Vagina (tissue), 2 donors: ENCODE measurements around the gene USH1C. TPM values are rescaled to one million over a fixed set of nuclear protein-coding genes. Genes with fewer than 3 reads are reported as not detected.
A peak's percentile ranks its signal among the peaks of the same experiment; 100 is the strongest.

ENCODE experiments used
- DNase-seq, 2 donors: peaks; one replicate each; pipeline ENCODE4 v3.0.0-alpha.2; 2017; ENCODE audit errors: extremely low spot score in 2 of 2
- H3K27ac ChIP-seq: fragments of 200-600 bp; sonication (generic); one replicate; pipeline ENCODE4 v1.5.1; 2019
- H3K27me3 ChIP-seq: fragments of 200-600 bp; sonication (generic); one replicate; pipeline ENCODE4 v1.5.1; 2019
- H3K36me3 ChIP-seq, 2 donors: fragments of 200-600 bp; sonication (generic); one replicate each; pipeline ENCODE4 v1.5.1; 2017 to 2019
- H3K4me1 ChIP-seq: fragments of 200-600 bp; sonication (generic); one replicate; pipeline ENCODE4 v1.5.1; 2019
- H3K4me3 ChIP-seq, 2 donors: fragments of 200-600 bp; sonication (generic); 1 replicate in 1 of 2; 2 replicates in 1 of 2; pipeline ENCODE4 v1.5.1; 2016 to 2019
- H3K9me3 ChIP-seq: fragments of 200-600 bp; sonication (generic); one replicate; pipeline ENCODE4 v1.5.1; 2019
- CTCF ChIP-seq, 3 experiments: fragments of 450-650 bp in 2 of 3; fragments of 200-600 bp in 1 of 3; sonication (generic) in 1 of 3; IDR thresholded peaks; one replicate each; pipeline ENCODE4 v1.5.1; 2017 to 2019; ENCODE audit warnings: antibody characterized with exemption in 3 of 3, mild to moderate bottlenecking in 2 of 3, moderate library complexity in 2 of 3
- POLR2A ChIP-seq, 2 donors: fragments of 450-650 bp; IDR thresholded peaks; one replicate each; pipeline ENCODE4 v1.6.1; 2017; ENCODE audit warnings: antibody characterized with exemption in 2 of 2, mild to moderate bottlenecking in 2 of 2, moderate library complexity in 2 of 2
- POLR2AphosphoS5 ChIP-seq, 2 donors: sonication (generic); formaldehyde crosslinking; IDR thresholded peaks; one replicate each; pipeline ENCODE4 v1.9.0; 2017; ENCODE audit warnings: antibody characterized with exemption in 2 of 2, mild to moderate bottlenecking in 2 of 2, low read depth in 1 of 2; ENCODE audit not compliant: insufficient read depth in 1 of 2
- intact Hi-C: fragments of 100-400 bp; cut with DNase I; formaldehyde crosslinking; loops from one replicate; pipeline ENCODE4 v1.15.1; 2023
- total RNA-seq: library from RNA; depleted of rRNA; stranded (reverse); fragments of >200 nt; gene quantifications from one replicate; pipeline ENCODE4 v1.2.3, GENCODE V29; 2016

USH1C gene
- total RNA-seq, 1 donor from 2014 or later, result not detected

GRCh38 chr11:17571431-17572358 is 27.5 kb upstream of the USH1C start:
- no peaks in the 10 kb centered on the region for H3K4me1 ChIP-seq
- intact Hi-C loops, result no loop called here
- H3K27me3 ChIP-seq, result no peaks in the 10 kb centered on the region
- TF ChIP-seq POLR2AphosphoS5 (IDR thresholded peaks at IDR 0.05; ENCODE audit: insufficient read depth in 1 of 2, low read depth in 1 of 2), result no peak
- no peak for TF ChIP-seq CTCF (IDR thresholded peaks at IDR 0.05)
- no peak for TF ChIP-seq POLR2A (IDR thresholded peaks at IDR 0.05)
- no peaks in the 10 kb centered on the region for H3K36me3 ChIP-seq
- H3K27ac ChIP-seq, result no peak overlapping the region
- H3K4me3 ChIP-seq, result no peak overlapping the region
- peak in 1 of 2 donors; percentile 79 for DNase-seq
- H3K9me3 ChIP-seq, result no peaks in the 10 kb centered on the region

- Histone ChIP-seq H3K27me3 (no peaks in the 10 kb centered on the region), H3K4me3 (no peak overlapping the region), H3K4me1 (no peaks in the 10 kb centered on the region), H3K9me3 (no peaks in the 10 kb centered on the region), H3K36me3 (no peaks in the 10 kb centered on the region), H3K27ac (no peak overlapping the region)
- DNase-seq, result peak in 1 of 2 donors; percentile 85
- TF ChIP-seq POLR2A (IDR thresholded peaks at IDR 0.05), result no peak
- no peak for TF ChIP-seq POLR2AphosphoS5 (IDR thresholded peaks at IDR 0.05; ENCODE audit: insufficient read depth in 1 of 2, low read depth in 1 of 2)
- TF ChIP-seq CTCF (IDR thresholded peaks at IDR 0.05), result no peak
- intact Hi-C loops, result no loop called here
Measured at GRCh38 chr11:17570034-17570433, 25.8 kb upstream of the USH1C start.

- H3K4me1 ChIP-seq, result no peaks in the 10 kb centered on the region
- no peaks in the 10 kb centered on the region for H3K9me3 ChIP-seq
- intact Hi-C loops, result no loop called here
- no peak overlapping the region for H3K27ac ChIP-seq
- no peak overlapping the region for H3K4me3 ChIP-seq
- TF ChIP-seq POLR2AphosphoS5 (IDR thresholded peaks at IDR 0.05; ENCODE audit: insufficient read depth in 1 of 2, low read depth in 1 of 2) (no peak), CTCF (IDR thresholded peaks at IDR 0.05) (no peak), POLR2A (IDR thresholded peaks at IDR 0.05) (no peak)
- no peaks in the 10 kb centered on the region for H3K36me3 ChIP-seq
- H3K27me3 ChIP-seq, result no peaks in the 10 kb centered on the region
- DNase-seq, result peak in 1 of 2 donors; percentile 37
Measured at GRCh38 chr11:17568944-17569343, 24.7 kb upstream of the USH1C start.

DNA sequence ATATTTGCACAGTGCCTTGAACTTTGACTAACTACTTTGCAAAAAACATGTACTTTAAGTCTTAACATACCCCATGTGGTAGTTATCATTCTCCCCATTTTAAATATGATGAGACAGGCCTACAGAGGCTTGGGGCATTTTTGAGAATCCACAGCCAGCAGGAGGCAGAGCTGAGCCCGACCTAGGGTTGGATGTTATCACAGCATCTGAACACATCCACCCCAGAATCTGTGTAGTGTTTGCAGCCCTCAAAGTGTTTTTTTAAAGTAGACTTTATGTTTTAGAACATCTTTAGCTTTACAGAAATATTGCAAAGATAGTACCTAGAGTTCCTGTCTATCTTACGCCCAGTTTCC is 20.4 kb upstream of the USH1C start:
- no peak for DNase-seq
- intact Hi-C loops, result no loop called here
- Histone ChIP-seq H3K27ac (no peak overlapping the region), H3K9me3 (no peaks in the 10 kb centered on the region), H3K27me3 (no peaks in the 10 kb centered on the region), H3K36me3 (no peaks in the 10 kb centered on the region), H3K4me3 (no peak overlapping the region), H3K4me1 (no peaks in the 10 kb centered on the region)
- TF ChIP-seq POLR2AphosphoS5 (IDR thresholded peaks at IDR 0.05; ENCODE audit: insufficient read depth in 1 of 2, low read depth in 1 of 2), result no peak

GRCh38 chr11:17563961-17564686 is 19.9 kb upstream of the USH1C start:
- Histone ChIP-seq H3K27ac (no peak overlapping the region), H3K27me3 (no peaks in the 10 kb centered on the region), H3K9me3 (no peaks in the 10 kb centered on the region), H3K36me3 (no peaks in the 10 kb centered on the region), H3K4me3 (no peak overlapping the region), H3K4me1 (no peaks in the 10 kb centered on the region)
- intact Hi-C loops, result no loop called here
- no peak for DNase-seq
- TF ChIP-seq CTCF (IDR thresholded peaks at IDR 0.05), result no peak
- TF ChIP-seq POLR2AphosphoS5 (IDR thresholded peaks at IDR 0.05; ENCODE audit: insufficient read depth in 1 of 2, low read depth in 1 of 2), result no peak
- no peak for TF ChIP-seq POLR2A (IDR thresholded peaks at IDR 0.05)
